Astrocyte (in vitro differentiated cells and primary cell): ENCODE measurements around the gene C19orf12. TPM values are rescaled to one million over a fixed set of nuclear protein-coding genes. Genes with fewer than 3 reads are reported as not detected.

Experiments
- DNase-seq: peaks from one replicate; pipeline ENCODE4 v3.0.0-alpha.2; 2010; ENCODE audit warnings: low read depth
- FAIRE-seq: peaks from 2 replicates; lab custom pipeline; 2011; peaks lifted over from hg19 to GRCh38; lab: Jason Lieb, UNC
- H2AFZ ChIP-seq: 2 replicates; pipeline ENCODE4 v1.6.0; 2012; ENCODE audit warnings: low read depth, low read length, inconsistent platforms
- H3K27ac ChIP-seq: 2 replicates; pipeline ENCODE4 v1.5.1; 2011; ENCODE audit warnings: low read depth, low read length, inconsistent platforms
- H3K27me3 ChIP-seq: 2 replicates; pipeline ENCODE4 v1.6.0; 2011; ENCODE audit warnings: low read length, inconsistent platforms; ENCODE audit not compliant: insufficient read depth
- H3K36me3 ChIP-seq: 2 replicates; pipeline ENCODE4 v1.5.1; 2011; ENCODE audit warnings: low read length, inconsistent platforms; ENCODE audit not compliant: insufficient read depth
- H3K4me1 ChIP-seq: 2 replicates; pipeline ENCODE4 v1.5.1; 2011; ENCODE audit warnings: low read length, inconsistent platforms; ENCODE audit not compliant: insufficient read depth
- H3K4me2 ChIP-seq: 2 replicates; pipeline ENCODE4 v1.6.0; 2012; ENCODE audit warnings: low read length, inconsistent platforms
- H3K4me3 ChIP-seq: 2 replicates; pipeline ENCODE4 v1.5.1; 2011; ENCODE audit warnings: low read depth, mild to moderate bottlenecking, low read length, inconsistent platforms; ENCODE audit not compliant: insufficient read depth
- H3K79me2 ChIP-seq: 2 replicates; pipeline ENCODE4 v1.6.0; 2012; ENCODE audit warnings: mild to moderate bottlenecking, low read length, inconsistent platforms; ENCODE audit not compliant: insufficient read depth
- H3K9ac ChIP-seq: 2 replicates; pipeline ENCODE4 v1.6.0; 2012; ENCODE audit warnings: mild to moderate bottlenecking, low read length, inconsistent platforms
- H3K9me3 ChIP-seq: 2 replicates; pipeline ENCODE4 v1.5.1; 2012; ENCODE audit warnings: low read depth, mild to moderate bottlenecking, low read length, inconsistent platforms; ENCODE audit not compliant: insufficient read depth
- H4K20me1 ChIP-seq: 2 replicates; pipeline ENCODE4 v1.6.0; 2012; ENCODE audit warnings: low read length, inconsistent platforms; ENCODE audit not compliant: insufficient read depth
- H3K27ac Mint-ChIP-seq: one replicate; pipeline ENCODE4 v1.8.0; 2021; ENCODE audit warnings: mild to moderate bottlenecking, mixed read lengths; ENCODE audit not compliant: unreplicated experiment
- H3K27me3 Mint-ChIP-seq: one replicate; pipeline ENCODE4 v1.8.0; 2021; ENCODE audit warnings: low read depth, mixed read lengths; ENCODE audit not compliant: unreplicated experiment
- H3K36me3 Mint-ChIP-seq: one replicate; pipeline ENCODE4 v1.8.0; 2021; ENCODE audit warnings: low read depth, mixed read lengths; ENCODE audit not compliant: unreplicated experiment
- H3K4me1 Mint-ChIP-seq: one replicate; pipeline ENCODE4 v1.8.0; 2021; ENCODE audit warnings: low read depth, mixed read lengths; ENCODE audit not compliant: unreplicated experiment
- H3K4me3 Mint-ChIP-seq: one replicate; pipeline ENCODE4 v1.8.0; 2021; ENCODE audit warnings: mild to moderate bottlenecking, moderate library complexity, mixed read lengths; ENCODE audit not compliant: unreplicated experiment
- H3K9me3 Mint-ChIP-seq: one replicate; pipeline ENCODE4 v1.8.0; 2021; ENCODE audit warnings: mild to moderate bottlenecking, mixed read lengths; ENCODE audit not compliant: unreplicated experiment
- EZH2 ChIP-seq: IDR thresholded peaks from 2 replicates; pipeline ENCODE4 v1.6.1; 2012; ENCODE audit warnings: mild to moderate bottlenecking, low read length, inconsistent platforms; ENCODE audit not compliant: insufficient read depth
- total RNA-seq: library from RNA; stranded (reverse); gene quantifications from 2 replicates; pipeline ENCODE4 v1.2.1, GENCODE V29; 2021
- TF ChIP-seq, protein P1 (sequence below): IDR thresholded peaks from 2 replicates; pipeline ENCODE4 v1.5.1; 2011; ENCODE audit warnings: low read depth, mild to moderate bottlenecking, inconsistent platforms, low read length, moderate library complexity; ENCODE audit not compliant: insufficient read depth

Gene C19orf12
- total RNA-seq, 1 donor from 2014 or later: 38.7 TPM

DNA sequence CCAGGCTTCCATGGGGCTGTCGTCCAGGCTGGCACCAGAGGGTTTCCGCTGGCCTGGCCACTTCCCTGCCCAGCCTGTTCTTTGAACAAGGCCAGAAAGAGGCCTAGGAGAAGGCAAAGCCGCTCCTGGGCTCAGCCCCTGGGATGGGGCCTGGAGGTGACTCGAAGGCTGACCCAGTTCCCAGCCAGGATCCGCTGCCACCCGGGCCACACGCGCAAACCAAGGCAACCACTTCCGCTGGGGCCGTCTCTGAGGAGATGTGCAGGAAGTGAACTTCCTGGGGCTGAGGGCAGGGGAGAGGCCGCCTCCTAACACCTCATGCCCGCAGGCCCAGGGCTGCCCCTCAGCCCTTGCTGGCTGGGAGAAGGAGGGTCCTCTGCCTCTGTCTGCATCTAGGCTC, 34.6 kb downstream of the C19orf12 start:
- H3K4me1 ChIP-seq: peaks cover 14% of the 10 kb centered on the region
- Mint-ChIP-seq H3K27ac (no peak overlapping the region), H3K27me3 (peaks cover 2% of the 10 kb centered on the region), H3K36me3 (peaks cover 2% of the 10 kb centered on the region), H3K4me3 (no peak overlapping the region), H3K9me3 (no peaks in the 10 kb centered on the region), H3K4me1 (peaks cover 3% of the 10 kb centered on the region)
- no peaks in the 10 kb centered on the region for H3K9me3 ChIP-seq
- H3K4me2 ChIP-seq: no peak overlapping the region
- DNase-seq (no peak), FAIRE-seq (no peak)
- no peaks in the 10 kb centered on the region for H3K36me3 ChIP-seq
- no peak for TF ChIP-seq EZH2
- TF ChIP-seq, protein P1, sequence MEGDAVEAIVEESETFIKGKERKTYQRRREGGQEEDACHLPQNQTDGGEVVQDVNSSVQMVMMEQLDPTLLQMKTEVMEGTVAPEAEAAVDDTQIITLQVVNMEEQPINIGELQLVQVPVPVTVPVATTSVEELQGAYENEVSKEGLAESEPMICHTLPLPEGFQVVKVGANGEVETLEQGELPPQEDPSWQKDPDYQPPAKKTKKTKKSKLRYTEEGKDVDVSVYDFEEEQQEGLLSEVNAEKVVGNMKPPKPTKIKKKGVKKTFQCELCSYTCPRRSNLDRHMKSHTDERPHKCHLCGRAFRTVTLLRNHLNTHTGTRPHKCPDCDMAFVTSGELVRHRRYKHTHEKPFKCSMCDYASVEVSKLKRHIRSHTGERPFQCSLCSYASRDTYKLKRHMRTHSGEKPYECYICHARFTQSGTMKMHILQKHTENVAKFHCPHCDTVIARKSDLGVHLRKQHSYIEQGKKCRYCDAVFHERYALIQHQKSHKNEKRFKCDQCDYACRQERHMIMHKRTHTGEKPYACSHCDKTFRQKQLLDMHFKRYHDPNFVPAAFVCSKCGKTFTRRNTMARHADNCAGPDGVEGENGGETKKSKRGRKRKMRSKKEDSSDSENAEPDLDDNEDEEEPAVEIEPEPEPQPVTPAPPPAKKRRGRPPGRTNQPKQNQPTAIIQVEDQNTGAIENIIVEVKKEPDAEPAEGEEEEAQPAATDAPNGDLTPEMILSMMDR: no peak
- H3K9ac ChIP-seq: no peak overlapping the region
- H3K27me3 ChIP-seq: no peaks in the 10 kb centered on the region
- peaks cover 2% of the 10 kb centered on the region for H4K20me1 ChIP-seq
- no peak overlapping the region for H3K27ac ChIP-seq
- H3K79me2 ChIP-seq: no peaks in the 10 kb centered on the region
- H3K4me3 ChIP-seq: no peak overlapping the region
- peak overlapping the region; percentile 4 for H2AFZ ChIP-seq

DNA sequence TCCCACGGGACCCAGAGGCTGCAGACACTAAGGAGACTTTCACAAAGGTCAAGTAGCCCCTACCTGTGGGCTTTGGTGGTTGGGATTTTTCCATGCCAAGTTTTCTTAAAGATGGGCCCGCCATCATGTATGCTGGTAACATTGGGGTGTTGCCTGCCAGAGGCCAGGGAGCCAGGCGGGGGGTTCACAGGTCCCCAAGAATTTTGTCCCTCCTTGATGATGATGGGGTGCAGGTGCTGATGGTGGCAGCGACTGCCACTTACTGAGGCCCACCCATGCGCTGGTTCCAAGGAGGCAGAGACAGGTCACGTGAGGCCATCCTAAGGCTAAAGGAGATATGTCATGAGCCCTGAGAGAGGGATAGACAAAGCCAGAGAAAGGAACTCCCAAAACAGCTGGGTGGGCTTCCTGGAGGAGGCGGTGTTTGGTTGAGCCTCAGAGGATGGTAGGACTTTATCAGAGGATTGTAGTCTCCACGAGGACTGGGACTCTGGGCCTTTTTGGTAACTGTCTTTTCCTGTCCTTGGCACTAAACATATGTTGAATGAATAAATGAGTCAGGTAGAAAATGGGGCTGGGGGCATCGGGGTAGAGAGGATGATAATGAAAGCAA, 35.4 kb downstream of the C19orf12 start:
- H3K27me3 Mint-ChIP-seq: peaks cover 2% of the 10 kb centered on the region
- H2AFZ ChIP-seq: no peak overlapping the region
- no peaks in the 10 kb centered on the region for H3K27me3 ChIP-seq
- H3K9me3 ChIP-seq: no peaks in the 10 kb centered on the region
- no peak overlapping the region for H3K27ac ChIP-seq
- peaks cover 2% of the 10 kb centered on the region for H3K36me3 Mint-ChIP-seq
- TF ChIP-seq, protein P1: no peak
- no peak for TF ChIP-seq EZH2
- DNase-seq (no peak), FAIRE-seq (no peak)
- no peaks in the 10 kb centered on the region for H3K79me2 ChIP-seq
- no peak overlapping the region for H3K9ac ChIP-seq
- no peaks in the 10 kb centered on the region for H3K36me3 ChIP-seq
- no peaks in the 10 kb centered on the region for H3K9me3 Mint-ChIP-seq
- H3K27ac Mint-ChIP-seq: no peak overlapping the region
- H3K4me1 Mint-ChIP-seq: no peaks in the 10 kb centered on the region
- no peak overlapping the region for H3K4me3 ChIP-seq
- H3K4me3 Mint-ChIP-seq: peak overlapping the region; percentile 57
- H3K4me1 ChIP-seq: peaks cover 8% of the 10 kb centered on the region
- peaks cover 4% of the 10 kb centered on the region for H4K20me1 ChIP-seq
- no peak overlapping the region for H3K4me2 ChIP-seq

DNA sequence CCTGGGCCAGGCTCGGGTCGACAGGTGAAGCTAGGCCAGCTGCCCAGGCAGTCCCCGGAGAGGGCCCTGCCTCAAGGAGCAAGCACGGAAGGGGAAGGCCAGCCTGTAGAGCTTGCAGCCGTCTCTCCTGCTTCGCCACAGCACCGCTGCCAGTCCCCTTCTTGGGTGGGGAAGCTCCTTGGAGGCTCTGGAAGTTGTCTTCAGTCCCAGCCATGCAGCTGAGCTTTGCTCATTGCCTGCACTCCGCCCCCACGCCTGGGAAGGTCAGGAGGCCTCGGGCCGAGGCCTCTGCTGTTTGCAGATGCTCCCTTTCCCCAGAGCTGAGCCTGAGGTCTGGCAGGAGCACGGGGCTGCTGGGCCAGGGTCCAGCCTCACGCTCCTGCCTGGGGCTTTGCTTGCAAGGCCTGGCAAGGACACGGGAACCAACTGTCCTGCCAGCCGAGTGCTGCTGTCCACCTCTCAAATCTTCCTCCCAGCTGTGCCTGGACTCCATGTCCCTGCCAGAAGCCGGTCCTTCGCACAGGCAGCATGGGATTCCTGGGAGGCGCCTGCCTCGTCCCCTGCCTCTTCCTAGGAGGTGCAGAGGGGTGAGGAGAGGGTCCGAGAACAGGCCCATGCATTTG, 36.5 kb downstream of the C19orf12 start:
- Histone ChIP-seq H4K20me1 (peaks cover 4% of the 10 kb centered on the region), H3K27ac (no peak overlapping the region), H3K4me1 (peaks cover 8% of the 10 kb centered on the region), H3K9ac (no peak overlapping the region), H2AFZ (no peak overlapping the region), H3K4me3 (no peak overlapping the region), H3K27me3 (no peaks in the 10 kb centered on the region), H3K79me2 (no peaks in the 10 kb centered on the region), H3K36me3 (no peaks in the 10 kb centered on the region), H3K4me2 (no peak overlapping the region), H3K9me3 (no peaks in the 10 kb centered on the region)
- no peaks in the 10 kb centered on the region for H3K9me3 Mint-ChIP-seq
- FAIRE-seq: no peak
- H3K4me3 Mint-ChIP-seq: no peak overlapping the region
- H3K36me3 Mint-ChIP-seq: peaks cover 5% of the 10 kb centered on the region
- TF ChIP-seq, protein P1: no peak
- no peak for TF ChIP-seq EZH2
- H3K4me1 Mint-ChIP-seq: no peaks in the 10 kb centered on the region
- peaks cover 2% of the 10 kb centered on the region for H3K27me3 Mint-ChIP-seq
- no peak overlapping the region for H3K27ac Mint-ChIP-seq
- DNase-seq: no peak
